Measurements from ENCODE around the gene SELENOT. TPM values are rescaled to one million over a fixed set of nuclear protein-coding genes. Genes with fewer than 3 reads are reported as not detected.

SELENOT gene
- total RNA-seq, 1 experiment from 2014 or later = 73.8 TPM

GRCh38 chr3:150636258-150636657, 33.1 kb downstream of the SELENOT start:
- no peaks in the 10 kb centered on the region for H3K79me2 ChIP-seq (ENCODE audit: insufficient read depth, low read length)
- H3K9ac ChIP-seq (ENCODE audit: extremely low read depth, insufficient read length, low read length) = no peak overlapping the region
- no peak overlapping the region for H3K4me3 Mint-ChIP-seq
- H4K8ac ChIP-seq (replicated peaks; ENCODE audit: insufficient read length, low read depth, low read length) = no peak overlapping the region
- no peak overlapping the region for H2AFZ ChIP-seq (ENCODE audit: low read length)
- H3K27me3 ChIP-seq (ENCODE audit: insufficient read depth, low read length) = no peaks in the 10 kb centered on the region
- no peaks in the 10 kb centered on the region for H3K9me3 ChIP-seq (ENCODE audit: control insufficient read depth, low read depth, low read length)
- no peak overlapping the region for H2AK5ac ChIP-seq (ENCODE audit: insufficient read length, low read length)
- H4K5ac ChIP-seq (ENCODE audit: insufficient read length, low read depth, low read length) = no peak overlapping the region
- WGBS (ENCODE audit: extremely low coverage, insufficient read length, low lambda C conversion rate) = no CpG with 5 or more reads among the region's 5 CpGs
- no peaks in the 10 kb centered on the region; the same call in 1 of the 2 replicates for H3K4me1 ChIP-seq (ENCODE audit: insufficient read depth, low read length)
- no peak overlapping the region for H3K56ac ChIP-seq (ENCODE audit: insufficient read length, low read depth, low read length)
- H3K23me2 ChIP-seq (ENCODE audit: insufficient read length, low read depth, low read length, poor library complexity, severe bottlenecking) = no peaks in the 10 kb centered on the region
- no peaks in the 10 kb centered on the region for H3K27me3 Mint-ChIP-seq (ENCODE audit: low read depth)
- H2BK20ac ChIP-seq (ENCODE audit: low read depth, low read length, poor library complexity, severe bottlenecking) = no peak overlapping the region
- no peak for DNase-seq
- no peak overlapping the region for H2BK5ac ChIP-seq (ENCODE audit: insufficient read length, low read length)
- no peak overlapping the region for H3K23ac ChIP-seq (ENCODE audit: insufficient read length, low read depth, low read length)
- no peak overlapping the region for H3K27ac ChIP-seq (ENCODE audit: insufficient read length, low read depth, low read length)
- H3K79me1 ChIP-seq (ENCODE audit: insufficient read depth, low read depth, low read length, poor library complexity, severe bottlenecking) = no peaks in the 10 kb centered on the region
- TF ChIP-seq, protein P1, sequence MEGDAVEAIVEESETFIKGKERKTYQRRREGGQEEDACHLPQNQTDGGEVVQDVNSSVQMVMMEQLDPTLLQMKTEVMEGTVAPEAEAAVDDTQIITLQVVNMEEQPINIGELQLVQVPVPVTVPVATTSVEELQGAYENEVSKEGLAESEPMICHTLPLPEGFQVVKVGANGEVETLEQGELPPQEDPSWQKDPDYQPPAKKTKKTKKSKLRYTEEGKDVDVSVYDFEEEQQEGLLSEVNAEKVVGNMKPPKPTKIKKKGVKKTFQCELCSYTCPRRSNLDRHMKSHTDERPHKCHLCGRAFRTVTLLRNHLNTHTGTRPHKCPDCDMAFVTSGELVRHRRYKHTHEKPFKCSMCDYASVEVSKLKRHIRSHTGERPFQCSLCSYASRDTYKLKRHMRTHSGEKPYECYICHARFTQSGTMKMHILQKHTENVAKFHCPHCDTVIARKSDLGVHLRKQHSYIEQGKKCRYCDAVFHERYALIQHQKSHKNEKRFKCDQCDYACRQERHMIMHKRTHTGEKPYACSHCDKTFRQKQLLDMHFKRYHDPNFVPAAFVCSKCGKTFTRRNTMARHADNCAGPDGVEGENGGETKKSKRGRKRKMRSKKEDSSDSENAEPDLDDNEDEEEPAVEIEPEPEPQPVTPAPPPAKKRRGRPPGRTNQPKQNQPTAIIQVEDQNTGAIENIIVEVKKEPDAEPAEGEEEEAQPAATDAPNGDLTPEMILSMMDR (conservative IDR thresholded peaks at IDR 0.05) = no peak
- H2BK120ac ChIP-seq (ENCODE audit: low read depth, low read length, poor library complexity, severe bottlenecking) = no peak overlapping the region
- H3K18ac ChIP-seq (ENCODE audit: insufficient read length, low read depth, low read length) = no peak overlapping the region
- no peak overlapping the region for H3T11ph ChIP-seq (ENCODE audit: low read length)
- peaks cover 13 to 14% of the 10 kb centered on the region in 2 experiments for H3K4me1 Mint-ChIP-seq
- no peak overlapping the region for H2BK12ac ChIP-seq (ENCODE audit: insufficient read length, low read depth, low read length)
- H4K91ac ChIP-seq (ENCODE audit: insufficient read length, low read depth, low read length) = no peak overlapping the region
- H3K4ac ChIP-seq (ENCODE audit: low read depth, low read length) = no peak overlapping the region
- no peaks in the 10 kb centered on the region for H4K20me1 ChIP-seq (ENCODE audit: control insufficient read depth, insufficient read depth, insufficient read length)
- H3K9me3 Mint-ChIP-seq = no peaks in the 10 kb centered on the region
- no peak overlapping the region for H2BK15ac ChIP-seq (ENCODE audit: low read depth, low read length)
- no peaks in the 10 kb centered on the region; a peak in 1 of 7 replicates for H3K36me3 Mint-ChIP-seq (ENCODE audit: insufficient read depth in 1 of 3, low read depth in 3 of 3)
- no peak overlapping the region for H3K4me2 ChIP-seq (ENCODE audit: insufficient read depth, insufficient read length, low read length)
- H3K14ac ChIP-seq (ENCODE audit: insufficient read depth, low read length) = no peak overlapping the region
- no peak overlapping the region for H3K27ac Mint-ChIP-seq

All from H9 (cell line).